HepG2 (cell line): ENCODE measurements around the gene TENM3. TPM values are rescaled to one million over a fixed set of nuclear protein-coding genes. Genes with fewer than 3 reads are reported as not detected.

Experiments used
- ATAC-seq: fragments of 200-7000 bp; cut with Tn5 transposase; 3 replicates; pipeline ENCODE4 v1.9.1; 2020; ENCODE audit warnings: mild to moderate bottlenecking, moderate library complexity
- BruUV-seq: library from RNA; stranded (reverse); fragments of 400-500 nt; replicated peaks from 2 replicates; lab custom pipeline; 2021; lab: Mats Ljungman, UMichigan
- CTCF ChIA-PET: fragments of 300-600 bp; formaldehyde crosslinking; extraction: SDS; loops from one replicate; lab custom pipeline; 2021; ENCODE audit warnings: low total read pairs, inconsistent platforms, low intra/inter-chr PET ratio; lab: Yijun Ruan, JAX
- POLR2A ChIA-PET: fragments of 350-600 bp; sonication (Branson Sonifier 250); formaldehyde crosslinking; loops from one replicate; lab custom pipeline; 2020; ENCODE audit warnings: antibody characterized with exemption, inconsistent platforms; lab: Yijun Ruan, JAX
- DNase-seq: peaks from one replicate; pipeline ENCODE4 v3.0.0-alpha.2; 2015; ENCODE audit warnings: low spot score
- FAIRE-seq: peaks from 3 replicates; lab custom pipeline; 2011; peaks lifted over from hg19 to GRCh38; lab: Jason Lieb, UNC
- H2AFZ ChIP-seq: one replicate; pipeline ENCODE4 v1.6.1; 2011; ENCODE audit warnings: low read length, inconsistent platforms
- H3K27ac ChIP-seq: fragments of 300-600 bp; 3 replicates; pipeline ENCODE4 v1.8.0; 2011; ENCODE audit warnings: mixed run types, mild to moderate bottlenecking, mixed read lengths, low read length, inconsistent platforms; ENCODE audit not compliant: insufficient read depth; ENCODE audit errors: extremely low read length
- H3K27me3 ChIP-seq, 2 experiments: fragments of 200-600 bp in 1 of 2; 2 replicates in 1 of 2; 3 replicates in 1 of 2; pipeline versions ENCODE4 v1.6.0 to v1.8.0; 2011; ENCODE audit warnings: low read length in 2 of 2, mild to moderate bottlenecking in 2 of 2, moderate library complexity in 2 of 2, inconsistent platforms in 1 of 2; ENCODE audit not compliant: insufficient read depth in 2 of 2, control insufficient read depth in 1 of 2
- H3K36me3 ChIP-seq, 2 experiments: fragments of 200-600 bp in 1 of 2; replicated peaks in 1 of 2; 2 replicates in 1 of 2; 3 replicates in 1 of 2; pipeline versions ENCODE4 v1.5.1 to v1.8.0; 2011; ENCODE audit warnings: low read length in 2 of 2, inconsistent platforms in 1 of 2; ENCODE audit not compliant: insufficient read depth in 2 of 2, control insufficient read depth in 1 of 2
- H3K4me1 ChIP-seq: 2 replicates; pipeline ENCODE4 v1.5.1; 2012; ENCODE audit warnings: low read length, inconsistent platforms; ENCODE audit not compliant: insufficient read depth
- H3K4me2 ChIP-seq: 2 replicates; pipeline ENCODE4 v1.6.0; 2011; ENCODE audit warnings: low read depth, low read length, inconsistent platforms
- H3K4me3 ChIP-seq, 3 experiments: fragments of 200-600 bp in 1 of 3; sonication (generic), shearing (Covaris generic) in 1 of 3; replicated peaks in 1 of 3; 2 replicates each; pipeline ENCODE4 v1.5.1; 2011 to 2016; ENCODE audit warnings: low read length in 3 of 3, inconsistent platforms in 2 of 3, low read depth in 2 of 3, mild to moderate bottlenecking in 2 of 3, control low read depth in 1 of 3, mixed read lengths in 1 of 3; ENCODE audit not compliant: insufficient read depth in 1 of 3
- H3K79me2 ChIP-seq: one replicate; pipeline ENCODE4 v1.6.1; 2011; ENCODE audit warnings: low read length, inconsistent platforms; ENCODE audit not compliant: insufficient read depth
- H3K9ac ChIP-seq: 2 replicates; pipeline ENCODE4 v1.6.0; 2011; ENCODE audit warnings: mild to moderate bottlenecking, low read depth, low read length, inconsistent platforms; ENCODE audit not compliant: insufficient read depth
- H3K9me3 ChIP-seq: 2 replicates; pipeline ENCODE4 v1.5.1; 2012; ENCODE audit warnings: mild to moderate bottlenecking, low read length
- H4K20me1 ChIP-seq: 2 replicates; pipeline ENCODE4 v1.6.0; 2011; ENCODE audit warnings: inconsistent platforms, mild to moderate bottlenecking, low read length, moderate library complexity; ENCODE audit not compliant: insufficient read depth
- ERF ChIP-seq: IDR thresholded peaks from 2 replicates; pipeline ENCODE4 v1.6.1; 2018; ENCODE audit warnings: missing biosample characterization, missing genetic modification reagents
- FOSL2 ChIP-seq: sonication (generic); formaldehyde crosslinking; IDR thresholded peaks from 2 replicates; pipeline ENCODE4 v1.4.0; 2020; ENCODE audit warnings: missing genetic modification reagents
- FOXC1 ChIP-seq: sonication (generic); formaldehyde crosslinking; IDR thresholded peaks from 2 replicates; pipeline ENCODE4 v1.8.0; 2022; ENCODE audit warnings: mild to moderate bottlenecking, missing genetic modification reagents, borderline replicate concordance
- GLMP ChIP-seq: sonication (generic); formaldehyde crosslinking; IDR thresholded peaks from 2 replicates; pipeline ENCODE4 v1.9.0; 2021; ENCODE audit warnings: missing genetic modification reagents, mild to moderate bottlenecking, borderline replicate concordance
- HES4 ChIP-seq: sonication (generic); formaldehyde crosslinking; IDR thresholded peaks from 2 replicates; pipeline ENCODE4 v1.9.0; 2021; ENCODE audit warnings: mild to moderate bottlenecking, missing genetic modification reagents, borderline replicate concordance
- HMG20A ChIP-seq: IDR thresholded peaks from 2 replicates; pipeline ENCODE4 v1.6.1; 2016; ENCODE audit warnings: borderline replicate concordance
- HNRNPL ChIP-seq: fragments of 200-400 bp; formaldehyde crosslinking; IDR thresholded peaks from 2 replicates; pipeline ENCODE4 v1.6.1; 2017; ENCODE audit warnings: mild to moderate bottlenecking, low read depth, low read length
- IRF9 ChIP-seq: sonication (generic); formaldehyde crosslinking; IDR thresholded peaks from 2 replicates; pipeline ENCODE4 v1.8.0; 2022; ENCODE audit warnings: missing genetic modification reagents, mild to moderate bottlenecking, borderline replicate concordance
- KLF13 ChIP-seq: sonication (generic); formaldehyde crosslinking; IDR thresholded peaks from 2 replicates; pipeline ENCODE4 v1.4.0; 2020; ENCODE audit warnings: mild to moderate bottlenecking, missing genetic modification reagents
- TMF1 ChIP-seq: sonication (generic); formaldehyde crosslinking; IDR thresholded peaks from 2 replicates; pipeline ENCODE4 v1.8.1; 2022; ENCODE audit warnings: low read depth, missing genetic modification reagents
- ZNF230 ChIP-seq: sonication (generic); formaldehyde crosslinking; IDR thresholded peaks from 2 replicates; pipeline ENCODE4 v1.4.0; 2020; ENCODE audit warnings: mild to moderate bottlenecking, missing genetic modification reagents
- ZNF333 ChIP-seq: sonication (generic); formaldehyde crosslinking; IDR thresholded peaks from 2 replicates; pipeline ENCODE4 v1.4.0; 2020; ENCODE audit warnings: mild to moderate bottlenecking, missing genetic modification reagents, borderline replicate concordance
- ZNF574 ChIP-seq: sonication (generic); formaldehyde crosslinking; IDR thresholded peaks from 2 replicates; pipeline ENCODE4 v1.4.0; 2020; ENCODE audit warnings: missing genetic modification reagents
- ZNF674 ChIP-seq: sonication (generic); formaldehyde crosslinking; IDR thresholded peaks from 2 replicates; pipeline ENCODE4 v1.5.0; 2020; ENCODE audit warnings: low read depth, mild to moderate bottlenecking, missing genetic modification reagents
- WGBS: methylation state at CpG from one replicate; pipeline ENCODE4 v1.1.6; 2017; ENCODE audit warnings: low lambda C conversion rate; 5-methylcytosine and 5-hydroxymethylcytosine counted together
- in situ Hi-C: cut with HindIII; loops from 2 replicates; pipeline ENCODE4 v1.10.0; 2017; ENCODE audit warnings: low pct_unique_long_range_greater_than_20kb; ENCODE audit not compliant: extremely low pct_ligation_motif_present
- intact Hi-C: fragments of 100-400 bp; cut with micrococcal nuclease; formaldehyde crosslinking; loops from one replicate; pipeline ENCODE4 v1.10.0; 2022; ENCODE audit not compliant: unreplicated experiment
- polyA plus RNA-seq, 8 experiments: library from polyadenylated mRNA; depleted of rRNA in 3 of 8; stranded (reverse) in 7 of 8; unstranded in 1 of 8; fragments of >200 nt; fragmentation: Illumina TruSeq in 4 of 8; extraction: Trizol in 4 of 8; gene quantifications; 2 replicates each; pipeline versions ENCODE4 v1.2.1 to v1.2.3, GENCODE V29; 2011 to 2016; ENCODE audit warnings: low read depth in 4 of 8, missing spikeins in 1 of 8, mixed read lengths in 1 of 8; ENCODE audit not compliant: insufficient read depth in 1 of 8
- total RNA-seq, 5 experiments: library from RNA; depleted of rRNA; stranded (reverse); fragments of >200 nt; fragmentation: Illumina TruSeq; extraction: Trizol; gene quantifications; 2 replicates each; pipeline ENCODE4 v1.2.3, GENCODE V29; 2016; ENCODE audit warnings: low read depth in 1 of 5
- TF ChIP-seq, protein P1 (sequence below), 2 experiments: fragments of 450-650 bp in 1 of 2; sonication (generic) in 1 of 2; formaldehyde crosslinking; IDR thresholded peaks; 2 replicates each; pipeline versions ENCODE4 v1.5.0 to v1.8.0; 2020 to 2022; ENCODE audit warnings: mild to moderate bottlenecking in 1 of 2, missing genetic modification reagents in 1 of 2

Gene TENM3
- total and polyA plus RNA-seq, 2 of the 13 experiments (the other 11 are each of a cell fraction or from before 2014, with no cell fraction given) = 0.04 TPM; not detected in 1

GRCh38 chr4:182842759-182843390 is 599.7 kb downstream of the TENM3 start:
- Histone ChIP-seq H3K4me3 (no peak overlapping the region), H3K27ac (no peak overlapping the region), H4K20me1 (no peaks in the 10 kb centered on the region), H3K4me1 (no peaks in the 10 kb centered on the region), H3K4me2 (no peak overlapping the region), H2AFZ (no peak overlapping the region), H3K9me3 (no peaks in the 10 kb centered on the region), H3K36me3 (no peaks in the 10 kb centered on the region), H3K9ac (no peak overlapping the region), H3K79me2 (no peaks in the 10 kb centered on the region), H3K27me3 (peaks cover 0 to 34% of the 10 kb centered on the region in 2 experiments; a peak in 3 of 5 replicates)
- ChIA-PET CTCF (no interaction called here), POLR2A (no interaction called here)
- intact Hi-C loops (no loop called here), in situ Hi-C loops (no loop called here)
- no peak for DNase-seq
- whole genome bisulfite sequencing = 34% methylated on average over 17 of the region's 17 CpGs
- ATAC-seq = no peak
- BruUV-seq = no TSS peak
- FAIRE-seq = no peak
- no peak for TF ChIP-seq IRF9 (CRISPR knock-in tag)
- TF ChIP-seq HES4 (CRISPR knock-in tag) = no peak
- no peak for TF ChIP-seq ERF (CRISPR knock-in tag)
- no peak for TF ChIP-seq ZNF230 (CRISPR knock-in tag)
- TF ChIP-seq GLMP = no peak
- no peak for TF ChIP-seq TMF1 (CRISPR knock-in tag)
- no peak for TF ChIP-seq HMG20A (CRISPR knock-in tag)
- no peak for TF ChIP-seq FOSL2
- TF ChIP-seq, protein P1, sequence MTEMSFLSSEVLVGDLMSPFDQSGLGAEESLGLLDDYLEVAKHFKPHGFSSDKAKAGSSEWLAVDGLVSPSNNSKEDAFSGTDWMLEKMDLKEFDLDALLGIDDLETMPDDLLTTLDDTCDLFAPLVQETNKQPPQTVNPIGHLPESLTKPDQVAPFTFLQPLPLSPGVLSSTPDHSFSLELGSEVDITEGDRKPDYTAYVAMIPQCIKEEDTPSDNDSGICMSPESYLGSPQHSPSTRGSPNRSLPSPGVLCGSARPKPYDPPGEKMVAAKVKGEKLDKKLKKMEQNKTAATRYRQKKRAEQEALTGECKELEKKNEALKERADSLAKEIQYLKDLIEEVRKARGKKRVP (CRISPR knock-in tag; IDR thresholded peaks at IDR 0.05) = no peak
- no peak for TF ChIP-seq KLF13
- TF ChIP-seq ZNF574 = no peak
- TF ChIP-seq FOXC1 (CRISPR knock-in tag) = no peak
- no peak for TF ChIP-seq HNRNPL
- no peak for TF ChIP-seq ZNF333 (CRISPR knock-in tag)
- TF ChIP-seq ZNF674 (CRISPR knock-in tag) = no peak
